COLO668 (cell line): Measurements from ENCODE around the gene ASS1.

ENCODE experiments used
- DNase-seq: peaks from one replicate; lab custom pipeline; 2025; ENCODE audit not compliant: unreplicated experiment; lab: John Stamatoyannopoulos, UW

ASS1 gene

DNA sequence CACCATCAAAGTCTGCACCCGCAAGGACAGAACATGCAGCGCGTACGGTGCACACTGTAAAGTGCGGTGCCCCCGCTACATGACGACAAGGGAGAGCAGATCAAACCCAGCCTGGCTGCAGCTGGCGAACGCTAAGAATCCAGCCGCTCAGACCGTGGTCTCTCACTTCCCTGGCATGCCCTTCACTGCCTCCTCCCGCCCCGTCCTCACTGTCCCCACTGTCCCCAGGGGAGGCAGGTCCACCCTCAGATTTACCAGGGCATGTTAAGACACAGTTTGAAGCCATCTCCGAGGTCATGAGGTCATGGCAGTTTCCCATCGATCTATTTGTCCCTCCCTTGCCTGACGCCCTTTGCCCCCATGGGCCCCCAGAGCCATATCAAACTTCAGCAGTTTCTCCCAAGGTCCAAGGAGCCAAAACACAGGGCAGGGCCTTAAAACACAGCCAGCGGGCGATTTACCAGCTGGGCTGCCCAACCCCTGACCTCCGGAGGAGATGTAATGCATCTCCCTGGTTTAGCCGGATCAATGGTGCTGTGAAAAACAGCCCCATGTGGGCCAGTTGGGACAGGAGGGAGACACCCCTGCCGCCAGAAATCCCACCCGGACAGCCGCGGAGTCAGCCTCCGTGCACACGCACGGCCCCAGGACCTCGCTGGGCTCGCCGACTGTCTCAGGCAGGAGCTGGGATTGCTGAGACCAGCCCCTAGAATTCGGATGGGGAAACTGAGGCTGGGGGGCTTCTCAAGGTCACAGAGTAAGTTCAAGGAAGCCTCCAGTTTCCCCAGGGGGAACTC is 82.3 kb downstream of the ASS1 start:
- DNase-seq: no peak

DNA sequence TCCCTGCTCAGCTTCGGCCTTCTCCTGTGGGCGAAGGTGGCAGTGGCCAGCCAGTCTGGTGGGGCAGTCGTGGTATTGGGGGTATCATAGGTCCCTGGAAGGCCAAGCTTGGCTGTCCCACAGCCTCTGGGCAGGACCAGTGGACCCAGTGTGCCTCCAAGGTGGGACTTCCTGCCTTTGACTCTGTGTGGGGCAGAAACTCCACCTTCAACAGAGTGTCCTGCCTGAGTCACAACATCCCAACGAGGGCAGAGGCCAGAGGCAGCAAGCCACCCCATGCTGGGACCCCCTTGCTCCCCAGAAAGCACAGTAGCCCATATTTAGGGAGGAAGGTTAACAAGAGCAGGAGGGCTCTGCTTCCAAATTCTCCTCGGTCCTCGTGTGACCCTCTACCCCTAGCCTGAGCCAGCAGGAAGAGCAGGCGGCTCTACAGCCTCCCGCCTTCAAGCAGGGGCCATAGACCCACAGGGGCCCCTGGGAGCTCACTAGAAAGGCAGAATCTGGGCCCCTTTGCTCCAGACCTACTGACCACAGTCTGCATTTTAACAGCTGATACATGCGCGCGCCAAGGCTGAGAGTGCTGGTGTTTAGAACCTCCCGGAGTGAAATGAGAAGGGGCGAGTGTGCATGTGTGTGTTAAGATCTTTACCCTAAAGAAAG is 83.0 kb downstream of the ASS1 start:
- DNase-seq: no peak

DNA sequence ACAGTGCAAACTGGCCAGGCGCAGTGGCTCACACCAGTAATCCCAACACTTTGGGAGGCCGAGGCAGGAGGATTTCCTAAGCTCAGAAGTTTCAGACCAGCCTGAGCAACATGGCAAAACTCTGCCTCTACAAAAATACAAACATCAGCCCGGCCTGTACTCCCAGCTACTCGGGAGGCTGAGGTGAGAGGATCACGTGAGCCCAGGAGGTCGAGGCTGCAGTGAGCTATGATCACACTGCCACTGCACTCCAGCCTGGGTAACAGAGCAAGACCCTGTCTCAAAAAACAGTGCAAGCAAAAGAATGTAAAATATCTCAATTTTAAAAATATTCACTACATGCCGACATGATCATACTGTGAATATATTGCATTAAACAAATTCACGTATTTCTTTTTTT is 83.9 kb downstream of the ASS1 start:
- no peak for DNase-seq

DNA sequence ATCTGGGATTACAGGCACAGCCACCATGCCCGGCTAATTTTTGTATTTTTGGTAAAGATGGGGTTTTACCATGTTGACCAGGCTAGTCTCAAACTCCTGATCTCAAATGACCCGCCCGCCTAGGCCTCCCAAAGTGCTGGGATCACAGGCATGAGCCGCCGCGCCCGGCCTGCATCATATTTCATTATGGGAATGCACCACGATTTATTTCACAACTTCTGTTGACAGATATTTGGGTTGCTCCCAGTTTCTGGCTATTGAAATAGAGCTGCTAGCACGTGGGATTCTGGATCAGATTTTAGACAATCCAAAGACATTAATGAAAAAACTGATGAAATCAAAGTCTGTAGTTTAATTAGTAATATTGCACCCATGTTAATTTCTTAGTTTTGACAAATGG is 86.2 kb downstream of the ASS1 start:
- DNase-seq: no peak

DNA sequence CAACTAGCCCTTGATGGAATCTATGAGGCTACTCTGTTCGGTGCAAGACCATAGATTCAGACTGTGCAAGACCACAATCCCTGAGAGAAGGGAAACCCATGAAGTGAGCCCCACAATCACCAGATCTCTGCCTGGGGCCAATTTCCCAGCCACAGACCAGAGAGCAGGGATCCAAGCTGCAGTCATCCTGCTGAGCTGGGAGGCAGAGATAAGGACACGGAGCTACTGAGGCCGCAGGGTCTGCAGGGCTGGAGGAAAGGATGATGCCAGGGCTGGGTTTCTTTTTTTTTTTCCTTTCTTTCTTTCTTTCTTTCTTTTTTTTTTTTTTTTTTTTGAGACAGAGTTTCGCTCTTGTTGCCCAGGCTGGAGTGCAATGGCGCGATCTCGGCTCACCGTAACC is 86.9 kb downstream of the ASS1 start:
- no peak for DNase-seq

DNA sequence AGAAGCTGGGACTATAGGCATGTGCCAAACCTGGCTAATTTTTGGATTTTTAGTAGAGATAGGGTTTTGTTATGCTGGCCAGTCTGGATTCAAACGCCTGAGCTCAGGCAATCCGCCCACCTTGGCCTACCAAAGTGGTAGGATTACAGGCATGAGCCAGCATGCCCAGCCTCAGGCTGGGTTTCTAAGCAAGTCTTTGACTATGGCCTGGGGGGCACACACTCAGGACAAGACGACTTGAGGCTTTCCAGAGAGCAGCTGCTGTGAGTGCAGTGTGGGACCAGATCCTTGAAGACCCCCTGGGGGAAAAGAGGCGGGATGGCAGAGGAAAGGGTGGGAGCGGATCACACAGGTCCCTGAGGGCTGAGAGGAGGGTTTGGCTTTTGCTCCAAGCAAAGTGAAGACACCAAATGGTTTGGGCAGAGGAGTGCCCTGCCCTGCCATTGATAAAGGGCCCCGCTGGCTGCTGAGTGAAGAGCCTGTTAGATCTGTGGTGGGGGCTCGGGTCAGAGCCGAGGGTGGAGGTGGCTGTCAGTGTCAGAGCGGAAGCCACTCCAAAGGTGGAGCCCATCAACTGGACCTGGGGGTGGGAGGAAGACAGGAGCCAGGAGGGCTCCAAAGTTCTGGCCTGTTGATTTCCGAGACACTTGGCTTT is 87.8 kb downstream of the ASS1 start:
- DNase-seq: no peak

DNA sequence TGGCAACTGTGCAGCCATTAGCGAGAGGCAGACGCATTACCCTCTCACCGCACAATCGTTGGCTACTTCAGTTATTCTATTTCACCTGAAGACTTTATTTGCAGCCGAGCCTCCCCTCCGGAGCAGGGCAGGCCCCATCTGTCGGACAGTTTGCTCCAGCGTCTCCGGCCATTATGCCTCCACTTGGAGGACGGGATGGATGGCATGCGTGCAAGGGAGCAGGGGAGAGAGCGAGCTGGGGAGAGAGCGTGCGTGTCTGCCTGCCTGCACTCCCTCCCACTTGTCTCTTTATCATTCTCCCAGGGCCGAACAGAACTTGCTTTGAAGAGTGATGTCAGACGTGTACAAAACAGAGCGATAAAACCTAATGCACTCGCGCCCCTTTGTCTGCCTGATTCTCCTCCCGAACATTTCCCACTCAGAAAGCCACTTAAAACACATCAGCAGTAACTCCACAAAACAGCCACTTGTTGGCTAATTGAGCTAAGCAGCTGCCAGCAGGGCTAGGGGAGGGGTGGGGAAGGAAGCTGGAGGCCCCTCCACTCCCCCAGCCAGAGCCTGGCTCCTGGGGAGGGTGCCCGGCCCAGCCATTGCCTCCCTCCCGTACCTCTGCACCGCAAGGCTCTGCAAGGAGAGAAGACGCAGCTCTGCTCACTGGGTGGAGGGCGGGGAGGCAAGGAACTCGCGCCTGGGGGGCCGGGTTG is 91.2 kb downstream of the ASS1 start:
- no peak for DNase-seq

DNA sequence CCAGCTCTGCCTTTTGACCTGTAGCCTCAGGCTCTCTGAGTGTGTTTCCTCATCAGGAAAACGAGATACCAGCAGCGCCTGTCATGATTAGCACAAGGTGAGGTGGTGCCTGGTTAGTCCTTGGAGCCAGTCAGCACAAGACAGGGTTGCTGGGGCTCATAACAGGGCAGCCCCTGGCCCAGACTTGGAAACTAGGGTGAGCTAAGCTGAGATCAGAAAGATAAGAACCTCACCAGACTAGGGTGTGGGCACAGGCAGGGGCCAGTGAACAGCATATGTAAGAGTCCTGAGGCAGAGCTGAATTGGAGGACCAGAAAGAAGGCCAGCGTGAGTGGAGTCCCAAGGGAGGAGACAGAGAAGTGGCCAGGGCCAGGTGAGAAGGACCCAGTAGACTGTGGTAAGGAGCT is 91.9 kb downstream of the ASS1 start:
- no peak for DNase-seq

DNA sequence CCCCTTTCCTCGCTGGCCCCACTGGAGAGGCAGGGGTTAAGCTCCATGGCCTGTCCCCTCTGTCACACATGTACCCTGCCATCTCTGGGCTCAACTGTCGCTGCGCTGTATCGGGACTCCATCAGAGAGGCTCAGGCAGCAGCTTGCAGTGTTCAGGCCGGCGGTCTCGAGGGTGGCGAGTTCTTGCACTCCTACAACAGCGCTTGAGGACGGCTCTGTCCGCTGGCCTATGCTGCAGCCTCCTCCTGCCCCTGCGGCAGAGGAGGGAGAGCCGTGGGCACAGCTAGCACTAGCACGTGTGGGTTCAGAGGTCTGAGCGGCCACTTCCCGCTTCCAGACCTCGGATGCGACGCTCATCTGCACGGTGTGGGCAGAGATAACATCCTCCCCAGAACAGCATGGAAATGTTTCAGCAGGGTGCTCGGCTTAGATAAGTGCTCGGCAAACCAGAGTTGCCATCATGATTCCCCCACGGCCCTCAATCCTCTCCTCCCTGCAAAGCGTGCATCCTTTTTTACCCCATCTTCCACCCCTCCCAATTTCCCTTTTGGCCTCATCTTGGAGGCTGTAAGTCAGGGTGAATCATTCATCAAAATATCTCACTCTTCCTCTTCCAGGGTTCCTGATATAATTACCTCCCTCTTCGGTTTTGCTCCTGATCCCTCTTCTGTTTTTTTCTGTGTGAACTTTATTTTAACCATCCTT is 92.7 kb downstream of the ASS1 start:
- DNase-seq: no peak

DNA sequence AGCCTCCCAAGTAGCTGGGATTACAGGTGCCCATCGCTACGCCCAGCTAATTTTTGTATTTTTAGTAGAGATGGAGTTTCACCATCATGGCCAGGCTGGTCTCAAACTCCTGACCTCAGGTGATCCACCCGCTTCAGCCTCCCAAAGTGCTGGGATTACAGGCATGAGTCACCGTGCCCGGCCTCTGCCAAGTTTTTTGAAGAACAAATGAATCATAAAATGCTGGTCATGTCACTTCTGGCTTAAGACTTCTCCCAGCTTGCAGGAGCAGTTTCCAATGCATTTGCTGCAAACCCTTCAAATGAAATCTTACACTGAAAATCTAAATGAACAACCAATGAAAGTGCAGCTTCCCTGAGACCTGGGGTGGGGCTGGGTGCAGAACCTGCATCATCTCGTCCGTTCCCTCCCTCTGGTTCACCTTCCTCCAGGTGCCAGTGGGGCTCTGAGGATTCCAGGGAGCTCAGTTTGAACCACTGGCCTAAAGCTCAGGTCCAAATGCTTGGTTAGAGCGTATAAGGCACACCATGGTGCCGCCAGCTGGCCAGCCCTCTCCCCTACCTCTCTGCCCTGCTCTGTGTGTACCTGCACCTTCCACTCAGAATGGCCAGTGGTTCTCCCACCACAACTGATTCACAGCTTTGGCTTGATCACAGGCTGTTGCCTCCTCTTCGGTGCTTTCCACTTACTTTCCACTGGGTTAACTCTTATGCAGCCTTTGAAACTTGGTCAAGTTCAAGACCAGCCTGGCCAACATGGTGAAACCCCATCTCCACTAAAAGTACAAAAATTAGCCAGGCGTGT is 94.9 kb downstream of the ASS1 start:
- no peak for DNase-seq

DNA sequence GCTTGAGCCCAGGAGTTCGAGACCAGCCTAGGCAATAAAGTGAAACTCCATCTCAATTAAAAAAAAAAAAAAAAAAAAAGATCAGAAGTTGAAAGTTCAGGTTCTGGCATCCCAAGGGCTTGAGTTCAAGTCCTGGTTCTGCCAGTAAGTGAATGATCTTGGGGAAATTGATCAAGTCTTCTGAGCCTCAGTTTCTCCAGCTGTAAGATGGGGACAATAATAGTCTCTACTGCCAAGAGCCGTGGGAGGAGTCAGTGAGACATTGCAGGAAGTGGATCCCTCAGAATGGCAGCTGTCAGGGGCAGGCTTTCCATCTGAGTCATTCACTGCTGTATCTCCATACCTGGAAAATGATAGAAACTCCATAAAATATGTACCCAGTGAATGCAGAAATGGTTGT is 96.8 kb downstream of the ASS1 start:
- no peak for DNase-seq

DNA sequence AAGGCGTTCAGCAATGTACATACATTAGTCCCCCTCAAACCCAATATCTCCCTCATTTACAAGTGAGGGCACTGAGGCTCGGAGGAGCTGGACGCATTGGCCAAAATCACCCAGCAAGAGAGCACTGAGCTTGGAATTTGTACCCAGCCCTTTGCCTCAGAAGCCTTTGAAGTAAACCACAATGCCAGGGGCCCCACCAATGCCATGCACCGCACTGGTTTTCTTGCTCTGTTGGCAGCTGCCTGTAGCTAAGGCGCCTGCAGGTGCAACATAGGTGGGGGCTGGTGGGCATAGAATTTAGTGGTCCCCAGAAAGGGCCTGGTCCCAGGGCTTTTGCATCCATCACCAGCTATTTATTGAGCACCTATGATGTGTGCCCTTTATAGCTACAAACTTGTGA is 97.3 kb downstream of the ASS1 start:
- no peak for DNase-seq

DNA sequence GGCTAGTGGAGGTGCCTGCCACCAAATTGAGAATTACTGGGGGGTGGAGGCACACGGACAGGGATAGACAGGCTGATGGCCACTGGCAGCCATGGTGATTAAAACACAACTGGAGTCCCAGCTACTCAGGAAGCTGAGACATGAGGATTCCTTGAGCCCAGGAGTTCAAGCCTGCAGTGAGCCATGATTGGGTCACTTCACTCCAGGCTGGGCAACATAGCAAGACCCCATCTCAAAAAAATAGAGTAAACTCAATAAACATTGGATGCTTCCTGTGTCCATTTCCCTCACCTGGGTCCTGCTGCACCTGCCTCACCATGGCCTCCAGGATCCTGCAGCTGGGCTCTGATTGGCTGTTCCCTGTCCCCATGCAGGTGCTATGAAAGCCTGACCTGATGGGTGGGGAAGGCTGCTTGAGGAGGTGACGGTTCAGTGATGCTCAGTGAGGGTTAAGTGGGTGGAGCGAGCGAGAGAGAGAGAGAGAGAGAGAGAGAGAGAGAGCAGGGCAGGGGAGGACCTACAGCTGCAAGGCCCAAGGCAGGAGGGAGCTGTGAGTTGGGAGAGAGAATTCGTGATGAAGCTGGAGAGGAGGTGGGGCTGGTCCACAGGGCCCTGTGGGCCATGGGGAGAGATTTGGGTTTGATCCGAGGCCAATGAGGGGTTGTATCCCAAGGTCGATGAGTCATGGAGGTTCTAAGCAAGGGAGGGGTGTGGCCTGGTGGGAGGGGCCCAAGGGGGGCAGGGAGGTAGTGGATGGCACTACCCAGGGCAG is 97.9 kb downstream of the ASS1 start:
- no peak for DNase-seq

DNA sequence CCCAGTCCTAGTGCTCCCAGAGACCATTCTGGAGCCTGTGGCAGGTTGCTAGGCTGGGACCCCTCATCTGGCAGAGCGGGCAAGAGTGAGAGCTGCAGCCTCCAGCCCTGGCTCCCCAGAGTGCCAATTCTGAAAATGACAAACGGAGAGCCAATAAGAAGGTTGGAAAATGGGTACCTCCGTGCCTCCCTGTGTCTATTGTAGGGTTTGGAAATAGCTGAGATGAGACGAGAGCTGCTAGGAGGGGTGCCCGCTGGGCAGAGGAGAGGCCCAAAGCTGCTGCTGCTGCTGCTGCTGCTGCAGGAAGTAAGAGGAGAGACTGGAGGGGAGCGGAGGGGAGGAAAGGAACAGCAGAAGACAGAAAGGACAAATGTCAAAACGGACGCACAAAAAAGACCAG is 98.6 kb downstream of the ASS1 start:
- no peak for DNase-seq

DNA sequence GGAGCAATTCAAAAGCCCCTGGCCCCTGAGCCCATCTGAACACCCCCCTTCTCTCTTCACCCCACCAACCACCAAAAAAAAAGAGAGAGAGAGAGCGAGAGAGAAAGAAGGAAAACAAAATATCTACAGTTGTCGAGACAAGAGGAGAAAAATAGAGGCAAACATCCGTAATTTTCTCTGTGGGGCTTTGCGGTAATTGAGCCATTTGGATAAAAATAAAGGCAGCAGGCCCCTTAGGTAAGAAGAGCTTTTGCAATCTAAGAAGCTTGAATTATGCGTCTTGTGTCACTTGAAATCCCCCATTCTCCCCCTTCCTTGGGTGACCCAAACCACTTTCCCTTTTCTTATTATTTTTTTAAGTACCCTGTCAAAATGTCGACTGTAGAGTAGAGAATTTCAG is 99.1 kb downstream of the ASS1 start:
- no peak for DNase-seq

DNA sequence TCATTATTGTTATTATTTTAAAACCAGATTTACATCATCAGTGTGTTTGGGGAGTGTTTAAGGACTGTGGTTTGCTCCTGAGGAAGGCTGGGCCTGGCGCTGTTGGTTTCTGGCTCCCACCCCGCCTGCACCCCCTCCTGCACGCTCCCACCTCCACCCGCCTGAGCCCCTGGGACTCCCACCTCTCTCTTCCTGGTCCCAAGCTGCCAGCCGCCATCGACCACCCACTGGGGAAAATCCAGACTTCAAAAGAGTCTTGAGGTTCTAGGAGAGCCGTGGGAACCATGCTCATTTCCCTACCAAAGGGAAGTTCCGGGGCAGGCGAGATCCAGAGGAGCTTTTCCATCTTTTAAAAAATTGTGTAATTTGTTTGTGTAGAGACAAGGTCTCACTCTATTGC is 99.6 kb downstream of the ASS1 start:
- no peak for DNase-seq

DNA sequence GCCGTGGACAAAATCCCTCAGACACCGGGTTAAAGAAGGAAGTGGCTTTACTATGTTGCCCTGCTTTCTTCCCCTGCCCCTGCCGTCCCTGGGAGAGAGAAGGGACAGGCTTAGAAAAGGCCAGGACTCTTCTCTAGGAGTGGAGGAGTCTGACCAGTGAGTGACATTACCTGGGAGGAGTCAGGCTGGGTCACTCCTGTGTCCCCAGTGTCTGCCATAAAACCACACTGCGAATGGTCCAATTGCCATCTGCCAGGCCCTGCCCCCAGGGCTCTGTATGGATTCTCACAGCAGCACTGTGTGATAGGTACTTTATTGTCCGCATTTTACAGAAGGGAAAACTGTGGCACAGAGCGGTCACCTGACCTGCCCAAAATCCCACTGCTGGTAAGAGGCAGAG is 103.3 kb downstream of the ASS1 start:
- DNase-seq: no peak

DNA sequence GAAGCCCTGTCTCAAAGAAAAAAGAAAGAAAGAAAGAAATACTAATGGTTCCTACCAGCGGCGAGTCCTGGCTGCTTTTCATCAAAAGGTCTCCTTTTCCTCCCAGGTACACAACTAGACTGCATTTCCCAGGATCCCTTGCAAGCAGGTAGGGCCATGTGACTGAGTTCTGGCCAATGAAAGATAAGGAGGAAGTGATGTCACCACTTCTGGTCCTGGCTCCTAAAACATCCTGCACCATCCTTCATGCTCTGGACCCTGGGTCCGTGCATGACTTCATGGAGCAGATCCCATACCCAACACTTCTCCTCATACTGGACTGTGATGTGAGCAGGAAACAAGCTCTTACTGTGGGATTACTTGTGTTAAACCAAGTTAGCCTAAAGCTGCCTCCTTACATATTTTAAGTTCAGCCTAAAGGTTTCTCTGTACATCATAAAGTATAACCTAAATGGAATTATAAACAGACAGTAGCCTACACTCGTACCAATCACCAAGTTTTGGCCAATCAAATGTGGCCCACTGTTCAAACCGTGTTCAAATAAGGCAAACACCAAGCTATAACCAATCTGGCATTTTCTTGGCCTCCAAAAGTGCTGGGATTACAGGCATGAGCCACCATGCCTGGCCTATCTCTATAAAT is 104.5 kb downstream of the ASS1 start:
- no peak for DNase-seq
